HepG2 (cell line): ENCODE data around the gene MEGF11. TPM values are rescaled to one million over a fixed set of nuclear protein-coding genes. Genes with fewer than 3 reads are reported as not detected.

Source experiments
- AKNA ChIP-seq: sonication (generic); formaldehyde crosslinking; IDR thresholded peaks from 2 replicates; pipeline ENCODE4 v1.4.0; 2020; ENCODE audit warnings: missing genetic modification reagents, borderline replicate concordance
- BCL6 ChIP-seq: IDR thresholded peaks from 2 replicates; pipeline ENCODE4 v1.6.1; 2016; ENCODE audit warnings: missing genetic modification reagents, missing compliant biosample characterization
- MYNN ChIP-seq: sonication (generic); formaldehyde crosslinking; IDR thresholded peaks from 2 replicates; pipeline ENCODE4 v1.4.0; 2020; ENCODE audit warnings: mild to moderate bottlenecking, low read depth, missing genetic modification reagents
- NR2F6 ChIP-seq, 2 experiments: IDR thresholded peaks; 2 replicates each; pipeline ENCODE4 v1.6.1; 2016; ENCODE audit warnings: antibody characterized with exemption in 1 of 2, mild to moderate bottlenecking in 1 of 2
- PHF8 ChIP-seq: sonication (generic); formaldehyde crosslinking; IDR thresholded peaks from 2 replicates; pipeline ENCODE4 v1.5.0; 2020; ENCODE audit warnings: missing genetic modification reagents
- PPARG ChIP-seq: conservative IDR thresholded peaks from 2 replicates; pipeline ENCODE4 v1.6.1; 2016; ENCODE audit warnings: missing biosample characterization, missing genetic modification reagents
- REL ChIP-seq: sonication (generic); formaldehyde crosslinking; conservative IDR thresholded peaks from 2 replicates; pipeline ENCODE4 v1.8.0; 2022; ENCODE audit warnings: mild to moderate bottlenecking, missing genetic modification reagents, moderate library complexity
- SOX13 ChIP-seq, 3 experiments: fragments of 450-650 bp in 1 of 3; sonication (generic) in 1 of 3; formaldehyde crosslinking in 1 of 3; IDR thresholded peaks in 2 of 3; conservative IDR thresholded peaks in 1 of 3; 2 replicates each; pipeline versions ENCODE4 v1.5.0 to v1.6.1; 2016 to 2020; ENCODE audit warnings: antibody characterized with exemption in 1 of 3, mild to moderate bottlenecking in 1 of 3, missing compliant biosample characterization in 1 of 3, missing genetic modification reagents in 1 of 3, moderate library complexity in 1 of 3
- THYN1 ChIP-seq: sonication (generic); formaldehyde crosslinking; IDR thresholded peaks from 2 replicates; pipeline ENCODE4 v1.8.1; 2023; ENCODE audit warnings: low read depth, mild to moderate bottlenecking, moderate library complexity, missing genetic modification reagents, borderline replicate concordance
- ZNF496 ChIP-seq: sonication (generic); formaldehyde crosslinking; IDR thresholded peaks from 2 replicates; pipeline ENCODE4 v1.8.1; 2023; ENCODE audit warnings: mild to moderate bottlenecking, moderate library complexity, missing genetic modification reagents; ENCODE audit not compliant: insufficient replicate concordance
- ZNF644 ChIP-seq: IDR thresholded peaks from 2 replicates; pipeline ENCODE4 v1.6.1; 2016; ENCODE audit warnings: low read depth
- polyA plus RNA-seq, 8 experiments: library from polyadenylated mRNA; depleted of rRNA in 3 of 8; stranded (reverse) in 7 of 8; unstranded in 1 of 8; fragments of >200 nt; fragmentation: Illumina TruSeq in 4 of 8; extraction: Trizol in 4 of 8; gene quantifications; 2 replicates each; pipeline versions ENCODE4 v1.2.1 to v1.2.3, GENCODE V29; 2011 to 2016; ENCODE audit warnings: low read depth in 4 of 8, missing spikeins in 1 of 8, mixed read lengths in 1 of 8; ENCODE audit not compliant: insufficient read depth in 1 of 8
- total RNA-seq, 5 experiments: library from RNA; depleted of rRNA; stranded (reverse); fragments of >200 nt; fragmentation: Illumina TruSeq; extraction: Trizol; gene quantifications; 2 replicates each; pipeline ENCODE4 v1.2.3, GENCODE V29; 2016; ENCODE audit warnings: low read depth in 1 of 5
- TF ChIP-seq, protein P1 (sequence below): sonication (generic); formaldehyde crosslinking; IDR thresholded peaks from 2 replicates; pipeline ENCODE4 v1.9.0; 2021; ENCODE audit warnings: missing genetic modification reagents, borderline replicate concordance
- TF ChIP-seq, protein P2 (sequence below): sonication (generic); formaldehyde crosslinking; IDR thresholded peaks from 2 replicates; pipeline ENCODE4 v1.4.0; 2020; ENCODE audit warnings: missing genetic modification reagents

Gene MEGF11
- total and polyA plus RNA-seq, 2 of the 13 experiments (the other 11 are each of a cell fraction or from before 2014, with no cell fraction given), result not detected

DNA sequence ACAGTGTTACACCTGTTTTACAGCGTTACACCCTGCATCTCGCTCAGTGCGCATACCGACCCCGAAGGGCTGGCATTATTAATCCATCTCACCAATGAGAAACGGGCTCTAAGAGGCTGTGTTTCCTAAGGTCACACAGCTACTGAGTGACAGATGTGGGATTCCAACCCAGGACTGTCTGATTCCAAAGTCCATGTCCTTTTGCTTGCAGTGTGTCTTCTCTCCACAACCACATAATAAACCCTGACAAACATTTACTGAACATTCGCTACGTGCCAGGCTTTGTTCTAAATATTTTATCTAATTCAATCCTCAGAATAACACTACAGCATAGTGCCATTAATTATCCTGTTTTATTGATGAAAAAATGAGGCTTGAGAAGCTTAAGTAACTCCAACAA is 305.2 kb downstream of the MEGF11 start (continued):
- TF ChIP-seq, protein P1, sequence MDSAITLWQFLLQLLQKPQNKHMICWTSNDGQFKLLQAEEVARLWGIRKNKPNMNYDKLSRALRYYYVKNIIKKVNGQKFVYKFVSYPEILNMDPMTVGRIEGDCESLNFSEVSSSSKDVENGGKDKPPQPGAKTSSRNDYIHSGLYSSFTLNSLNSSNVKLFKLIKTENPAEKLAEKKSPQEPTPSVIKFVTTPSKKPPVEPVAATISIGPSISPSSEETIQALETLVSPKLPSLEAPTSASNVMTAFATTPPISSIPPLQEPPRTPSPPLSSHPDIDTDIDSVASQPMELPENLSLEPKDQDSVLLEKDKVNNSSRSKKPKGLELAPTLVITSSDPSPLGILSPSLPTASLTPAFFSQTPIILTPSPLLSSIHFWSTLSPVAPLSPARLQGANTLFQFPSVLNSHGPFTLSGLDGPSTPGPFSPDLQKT (CRISPR knock-in tag), result no peak
- TF ChIP-seq REL (no peak), NR2F6 (IDR thresholded peaks at IDR 0.05) (no peak), NR2F6 (CRISPR knock-in tag; IDR thresholded peaks at IDR 0.05) (no peak), PPARG (CRISPR knock-in tag) (no peak), THYN1 (no peak), ZNF496 (CRISPR knock-in tag) (no peak), PHF8 (no peak), SOX13 (IDR thresholded peaks at IDR 0.05) (no peak), SOX13 (CRISPR knock-in tag; conservative IDR thresholded peaks at IDR 0.05 in 1 of 2, IDR thresholded peaks at IDR 0.05 in 1 of 2) (0 out of 4 replicates have a peak, but pooled peaks of 1 of the 2 experiments have one; percentile 16), AKNA (CRISPR knock-in tag) (no peak), MYNN (CRISPR knock-in tag) (no peak), ZNF644 (CRISPR knock-in tag) (peak; percentile 64; the same call in 1 of the 2 replicates), BCL6 (no peak)
- TF ChIP-seq, protein P2, sequence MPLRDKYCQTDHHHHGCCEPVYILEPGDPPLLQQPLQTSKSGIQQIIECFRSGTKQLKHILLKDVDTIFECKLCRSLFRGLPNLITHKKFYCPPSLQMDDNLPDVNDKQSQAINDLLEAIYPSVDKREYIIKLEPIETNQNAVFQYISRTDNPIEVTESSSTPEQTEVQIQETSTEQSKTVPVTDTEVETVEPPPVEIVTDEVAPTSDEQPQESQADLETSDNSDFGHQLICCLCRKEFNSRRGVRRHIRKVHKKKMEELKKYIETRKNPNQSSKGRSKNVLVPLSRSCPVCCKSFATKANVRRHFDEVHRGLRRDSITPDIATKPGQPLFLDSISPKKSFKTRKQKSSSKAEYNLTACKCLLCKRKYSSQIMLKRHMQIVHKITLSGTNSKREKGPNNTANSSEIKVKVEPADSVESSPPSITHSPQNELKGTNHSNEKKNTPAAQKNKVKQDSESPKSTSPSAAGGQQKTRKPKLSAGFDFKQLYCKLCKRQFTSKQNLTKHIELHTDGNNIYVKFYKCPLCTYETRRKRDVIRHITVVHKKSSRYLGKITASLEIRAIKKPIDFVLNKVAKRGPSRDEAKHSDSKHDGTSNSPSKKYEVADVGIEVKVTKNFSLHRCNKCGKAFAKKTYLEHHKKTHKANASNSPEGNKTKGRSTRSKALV (CRISPR knock-in tag), result no peak
